ENCODE results near the gene CAPZB.

CAPZB gene

GRCh38 chr1:19469004-19469403 is 16.3 kb downstream of the CAPZB start:
- no peak for DNase-seq (ENCODE audit: low read depth in 2 of 2, low spot score in 1 of 2)

DNA sequence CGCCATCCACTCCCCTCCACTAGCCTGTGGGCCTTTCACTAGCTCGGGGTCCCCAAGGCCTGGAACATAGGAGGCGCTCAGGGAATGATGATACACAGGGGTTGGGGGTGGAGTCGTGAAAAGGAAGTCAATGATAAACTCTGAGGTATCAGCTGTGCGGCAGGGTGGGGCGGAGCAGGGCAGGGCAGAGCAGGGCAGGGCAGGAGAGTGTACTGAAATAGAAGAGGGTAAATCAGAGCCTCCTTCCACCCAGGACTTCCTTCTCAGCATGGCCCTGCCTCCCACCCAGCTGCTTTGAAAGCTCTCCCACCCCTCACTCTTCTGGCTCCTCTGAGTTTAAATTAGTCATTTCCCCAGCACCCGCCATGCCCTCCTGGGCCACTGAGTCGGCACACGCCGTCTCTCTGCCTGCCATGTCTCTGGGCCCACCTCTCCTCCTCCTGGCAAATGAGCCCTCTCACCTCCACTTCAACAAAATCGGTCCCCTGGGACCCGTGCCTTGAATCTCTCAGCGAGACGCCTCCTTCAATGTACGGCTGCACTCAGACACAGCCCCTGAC is 16.9 kb downstream of the CAPZB start:
- DNase-seq (ENCODE audit: low read depth in 2 of 2, low spot score in 1 of 2), result no peak

DNA sequence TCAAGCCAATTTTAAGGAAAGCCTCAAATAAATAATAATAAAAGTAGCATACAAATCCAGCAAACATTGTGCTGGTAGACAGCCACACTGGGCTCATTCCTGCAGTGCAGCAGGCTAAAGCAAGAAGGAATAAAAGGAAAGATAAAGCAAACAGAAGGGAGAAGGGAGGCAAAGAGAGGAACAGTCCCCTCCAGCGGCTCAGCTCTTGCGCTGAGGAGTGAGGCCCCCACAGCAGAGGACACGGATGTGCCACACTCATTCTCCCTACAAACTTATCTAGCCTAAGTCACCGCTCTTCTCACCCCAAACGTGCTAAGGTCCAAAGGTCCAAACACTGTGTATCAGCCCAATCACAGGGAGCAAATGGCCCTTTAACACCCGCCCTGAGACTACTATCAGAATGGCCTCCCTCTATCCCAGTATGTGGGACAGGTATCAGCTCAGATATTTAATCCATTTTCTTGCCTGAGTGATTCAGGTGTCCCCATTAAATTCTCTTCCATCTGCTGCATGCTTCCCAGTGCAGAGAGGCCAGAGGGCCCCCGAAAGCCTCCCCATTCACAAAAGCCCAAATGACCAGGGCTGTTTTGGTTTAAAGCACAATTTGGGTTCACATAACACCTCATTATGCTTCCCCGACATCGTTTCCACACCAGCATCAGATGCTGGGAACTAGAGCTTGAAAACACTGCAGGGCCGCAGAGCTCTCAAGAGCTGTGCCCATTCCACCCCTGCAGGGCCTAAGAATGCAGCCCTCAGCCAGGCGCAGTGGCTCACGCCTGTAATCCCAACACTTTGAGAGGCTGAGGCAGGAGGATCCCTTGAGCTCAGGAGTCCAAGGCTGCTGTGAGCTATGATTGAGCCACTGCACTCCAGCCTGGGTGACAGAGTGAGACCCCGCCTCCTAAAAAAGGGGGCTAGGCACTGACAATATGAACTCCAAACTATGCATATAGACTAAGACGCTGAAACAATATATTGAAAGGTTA is 17.8 kb downstream of the CAPZB start:
- DNase-seq (ENCODE audit: low read depth in 2 of 2, low spot score in 1 of 2), result no peak

GRCh38 chr1:19466112-19466561 is 19.2 kb downstream of the CAPZB start:
- DNase-seq (ENCODE audit: low read depth in 2 of 2, low spot score in 1 of 2), result no peak

- no peak for DNase-seq (ENCODE audit: low read depth in 2 of 2, low spot score in 1 of 2)
Measured at GRCh38 chr1:19465650-19466049, 19.7 kb downstream of the CAPZB start.

GRCh38 chr1:19465123-19465522 is 20.2 kb downstream of the CAPZB start:
- DNase-seq (ENCODE audit: low read depth in 2 of 2, low spot score in 1 of 2), result no peak

- DNase-seq (ENCODE audit: low read depth in 2 of 2, low spot score in 1 of 2), result no peak
Measured at GRCh38 chr1:19464696-19465095, 20.6 kb downstream of the CAPZB start.

DNA sequence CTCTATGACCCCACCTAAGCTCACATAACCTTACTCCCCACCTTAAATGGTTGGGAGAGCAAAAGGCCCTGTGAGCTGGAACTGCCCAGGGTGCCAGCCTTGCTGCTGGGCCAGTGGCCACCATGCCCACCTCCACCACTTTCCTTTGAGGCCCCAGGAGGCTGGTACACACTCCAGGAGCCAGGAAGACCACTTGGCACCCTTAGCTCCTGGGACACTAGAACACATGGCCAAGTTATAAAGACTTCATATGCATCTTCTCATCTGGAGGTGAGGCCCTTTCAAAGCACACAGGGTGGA is 21.9 kb downstream of the CAPZB start:
- DNase-seq (ENCODE audit: low read depth in 2 of 2, low spot score in 1 of 2), result no peak

GRCh38 chr1:19462781-19463503 is 22.4 kb downstream of the CAPZB start:
- DNase-seq (ENCODE audit: low read depth in 2 of 2, low spot score in 1 of 2), result no peak

GRCh38 chr1:19461220-19461554 is 24.2 kb downstream of the CAPZB start:
- DNase-seq (ENCODE audit: low read depth in 2 of 2, low spot score in 1 of 2), result no peak

DNA sequence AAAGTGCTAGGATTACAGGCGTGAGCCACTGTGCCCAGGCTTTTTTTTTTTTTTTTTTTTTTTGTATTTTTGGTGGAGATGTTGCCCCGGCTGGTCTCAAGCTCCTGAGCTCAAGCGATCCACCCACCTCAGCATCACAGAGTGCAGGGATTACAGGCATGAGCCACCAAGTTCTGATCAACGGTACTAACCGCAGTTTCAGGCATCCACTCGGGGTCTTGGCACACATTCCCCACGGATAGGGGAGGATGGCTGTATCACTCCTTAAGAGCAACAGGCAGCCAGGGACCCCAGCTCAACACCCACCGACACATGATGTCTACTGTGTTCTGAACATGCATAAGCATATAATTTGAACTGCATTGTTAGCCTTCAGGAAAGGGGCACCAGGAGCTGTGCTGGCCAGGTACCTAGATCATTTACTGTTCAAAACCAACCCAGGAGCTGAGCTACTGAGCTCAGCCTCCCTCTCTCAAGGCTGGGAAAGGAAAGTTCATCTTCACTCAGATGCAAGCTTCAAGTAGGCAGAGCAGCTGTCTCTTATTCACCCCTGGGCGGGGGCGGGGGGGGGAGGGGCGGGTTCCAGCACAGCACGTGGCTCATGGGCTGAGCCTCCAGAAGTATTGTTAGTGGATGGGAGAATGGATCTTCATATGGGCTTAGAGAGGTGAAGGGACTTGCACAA is 24.7 kb downstream of the CAPZB start:
- DNase-seq (ENCODE audit: low read depth in 2 of 2, low spot score in 1 of 2), result no peak

DNA sequence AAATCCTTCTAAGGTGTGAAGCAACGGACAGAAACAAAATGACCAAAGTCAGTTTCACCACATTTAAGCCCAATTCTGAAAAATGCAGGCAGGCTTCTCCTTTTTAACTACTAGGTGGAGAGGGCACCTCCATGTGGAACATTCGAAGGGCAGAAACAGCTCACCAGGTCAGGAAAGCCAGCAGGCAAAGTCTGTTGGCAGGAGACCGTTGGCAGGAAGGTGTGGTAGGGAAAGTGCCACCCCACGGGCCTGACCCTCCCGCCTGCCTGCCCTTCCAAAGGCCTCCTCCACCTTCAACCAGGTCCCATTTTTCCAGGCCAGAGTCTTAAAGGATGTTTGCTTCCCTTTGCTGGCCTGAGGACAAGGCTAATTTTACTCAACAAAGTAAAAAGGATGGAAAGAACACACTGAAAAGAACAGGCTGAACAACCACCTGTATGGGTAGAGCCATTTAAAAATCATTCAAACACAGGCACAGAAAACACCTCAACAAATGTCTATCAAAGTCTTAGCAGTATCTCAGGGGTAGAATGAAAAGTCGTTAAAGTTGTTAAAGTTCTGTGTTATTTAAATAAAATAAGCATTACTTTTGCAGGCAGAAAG is 26.4 kb downstream of the CAPZB start:
- no peak for DNase-seq (ENCODE audit: low read depth in 2 of 2, low spot score in 1 of 2)

GRCh38 chr1:19457607-19458006 is 27.7 kb downstream of the CAPZB start:
- DNase-seq (ENCODE audit: low read depth in 2 of 2, low spot score in 1 of 2), result no peak

DNA sequence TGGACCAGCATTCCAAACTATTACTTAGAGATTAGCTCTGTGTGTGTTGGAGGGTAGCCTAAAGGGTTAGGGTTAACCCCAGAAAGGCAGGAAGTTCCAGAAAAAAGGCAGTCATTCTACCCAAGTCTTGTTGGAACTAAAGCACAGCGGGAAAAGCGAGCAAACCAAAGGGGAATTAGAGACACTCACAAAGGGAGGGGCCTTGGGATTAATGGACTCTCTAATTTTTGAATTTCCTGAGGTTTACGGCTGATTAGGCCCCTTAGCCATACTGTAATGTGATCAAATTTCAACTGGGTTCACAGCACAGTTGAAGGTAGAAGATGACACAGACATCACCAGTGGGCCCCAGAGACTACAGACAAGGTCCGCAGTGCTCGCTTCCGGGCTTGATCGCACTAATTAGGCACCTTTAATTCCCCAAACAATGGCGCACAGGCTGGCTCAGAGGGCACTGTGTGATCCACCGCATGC is 28.3 kb downstream of the CAPZB start:
- DNase-seq (ENCODE audit: low read depth in 2 of 2, low spot score in 1 of 2), result no peak

- no peak for DNase-seq (ENCODE audit: low read depth in 2 of 2, low spot score in 1 of 2)
Measured at GRCh38 chr1:19455353-19455752, 30.0 kb downstream of the CAPZB start.

- DNase-seq (ENCODE audit: low read depth in 2 of 2, low spot score in 1 of 2), result no peak
Measured at GRCh38 chr1:19454265-19455146, 30.8 kb downstream of the CAPZB start.

DNA sequence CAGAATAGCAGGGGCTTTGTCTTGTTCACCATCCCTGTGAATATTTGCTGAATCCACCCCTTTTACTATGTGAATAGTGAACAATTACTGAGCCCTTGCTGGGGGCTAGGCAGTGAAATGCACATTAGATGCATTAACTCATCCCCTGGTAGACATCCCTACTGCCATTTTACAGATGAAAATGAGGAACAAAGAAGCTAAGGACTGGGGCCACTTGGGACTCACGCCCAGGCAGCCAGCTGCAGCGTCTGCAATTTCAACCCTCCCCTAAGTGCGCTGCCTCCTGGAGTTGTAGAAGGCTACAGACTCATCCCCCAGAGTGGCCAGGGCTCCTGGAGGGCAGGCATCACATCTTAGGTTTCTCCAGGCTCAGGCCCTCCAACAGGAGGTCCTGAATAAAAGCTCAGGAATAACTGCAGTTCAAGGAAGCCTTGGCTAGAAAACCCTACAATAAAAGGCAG is 31.6 kb downstream of the CAPZB start:
- DNase-seq (ENCODE audit: low read depth in 2 of 2, low spot score in 1 of 2), result no peak

DNA sequence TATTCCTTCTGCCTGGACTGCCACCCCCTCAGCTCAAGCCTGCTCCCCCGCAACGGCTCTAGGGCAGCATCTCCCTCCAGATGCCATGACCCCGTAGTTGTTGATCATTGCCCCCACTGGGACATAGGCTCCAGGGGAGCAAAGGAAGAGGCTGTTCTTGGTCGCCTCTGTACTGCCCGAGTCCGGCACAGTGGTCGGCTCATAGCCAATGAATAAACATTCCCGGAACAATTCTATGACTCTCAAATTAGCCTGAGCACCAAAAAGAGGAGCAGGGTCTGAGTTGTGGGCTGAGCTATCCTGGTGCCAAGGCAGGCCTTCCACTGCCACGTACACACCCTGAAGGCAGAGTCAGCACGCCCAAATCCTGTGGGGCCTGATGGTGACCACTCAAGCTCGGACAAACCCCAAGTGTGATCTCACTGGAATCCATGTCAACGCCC is 33.1 kb downstream of the CAPZB start:
- no peak for DNase-seq (ENCODE audit: low read depth in 2 of 2, low spot score in 1 of 2)

- DNase-seq (ENCODE audit: low read depth in 2 of 2, low spot score in 1 of 2), result no peak
Measured at GRCh38 chr1:19450811-19451515, 34.4 kb downstream of the CAPZB start.

Measured in stimulated activated CD8-positive, alpha-beta memory T cell treated with anti-CD3 and anti-CD28 coated beads, Interleukin-4, amount 100 ng/mL, for 1 hour (primary cell).